ENCODE measurements around the gene SUPT3H.
"Not testable (repeated sequence)": the region's sequence is repeated elsewhere in the genome, so short reads cannot be mapped to it uniquely, and the experiment has no call there.

The SUPT3H gene

DNA sequence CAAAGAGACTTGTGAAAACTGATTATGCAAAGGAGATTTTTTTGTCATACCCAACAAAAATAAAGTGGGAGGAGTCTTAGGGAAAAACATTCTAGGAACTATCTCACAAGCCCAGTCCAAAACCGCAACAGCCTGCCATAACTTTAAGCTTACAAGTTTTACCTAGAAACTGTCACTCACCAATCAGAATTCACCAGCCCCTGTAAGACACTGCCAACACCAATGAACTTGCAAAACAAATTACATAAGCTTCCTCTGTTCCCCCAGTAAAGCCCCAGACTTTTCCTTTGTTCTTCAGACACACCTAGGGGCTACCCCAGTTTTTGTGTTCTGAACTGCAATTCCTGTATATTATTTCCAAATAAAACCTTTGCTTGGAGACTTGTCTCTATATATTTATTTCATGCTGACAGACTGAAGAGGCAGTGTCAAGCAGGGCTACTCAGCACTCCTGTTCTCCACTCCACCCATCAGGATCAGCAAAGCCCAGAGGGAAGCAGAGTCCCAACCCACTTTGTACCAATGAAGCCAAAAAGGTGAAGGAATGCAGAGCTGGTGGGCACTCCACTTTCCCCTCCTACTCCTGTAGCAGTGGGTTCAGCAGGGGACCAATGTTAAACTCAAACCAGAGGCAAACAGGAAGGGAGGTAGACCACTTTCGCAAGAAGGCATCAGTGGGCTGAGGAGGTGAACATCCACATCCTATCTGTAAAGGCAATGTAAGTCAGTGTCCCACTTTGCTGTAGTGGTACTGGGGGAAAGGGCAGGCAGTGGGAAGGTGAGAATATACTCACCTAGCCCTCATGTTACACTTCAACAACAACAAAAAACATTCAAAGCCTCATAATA is 192.1 kb downstream of the SUPT3H start:
- no peak for DNase-seq (ENCODE audit: low read depth in 2 of 3, low spot score in 2 of 3)

DNA sequence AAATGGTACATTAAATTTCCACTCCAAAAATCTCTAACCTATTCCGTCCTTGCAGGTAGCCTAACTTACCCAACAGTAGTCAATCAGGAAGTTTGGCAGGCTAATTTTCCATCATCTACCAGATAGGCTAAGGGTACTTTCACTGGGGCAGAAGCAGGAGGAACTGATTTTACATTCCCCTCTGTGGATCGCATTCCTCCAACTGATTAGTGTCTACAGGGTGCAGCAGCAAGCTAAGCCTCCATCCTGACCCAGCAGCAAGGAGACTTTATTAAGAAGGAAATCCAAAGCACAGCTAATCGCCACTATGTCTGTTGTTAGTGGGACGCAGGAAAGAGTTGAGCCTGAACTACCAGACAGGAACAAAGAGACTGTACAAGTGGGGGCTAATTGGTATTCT is 192.8 kb downstream of the SUPT3H start:
- no peak for DNase-seq (ENCODE audit: low read depth in 2 of 3, low spot score in 2 of 3)

DNA sequence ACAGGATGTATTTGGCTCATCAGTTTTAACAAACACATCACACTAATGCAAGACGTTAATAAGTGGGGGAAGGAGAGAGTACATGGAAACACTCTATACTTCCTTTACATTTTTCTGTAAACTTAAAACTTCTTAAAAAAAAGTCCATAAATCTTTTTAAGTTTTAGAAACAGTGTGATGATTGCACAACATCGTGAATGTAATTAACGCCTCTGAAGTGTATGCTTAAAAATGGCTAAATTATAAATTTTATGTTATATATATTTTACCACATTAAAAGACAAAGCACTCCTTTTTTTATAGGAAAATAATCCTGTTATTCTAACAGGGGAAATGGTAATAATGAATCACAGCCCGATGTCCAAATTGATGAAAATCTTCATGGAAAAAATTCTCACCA is 193.7 kb downstream of the SUPT3H start:
- no peak for DNase-seq (ENCODE audit: low read depth in 2 of 3, low spot score in 2 of 3)

DNA sequence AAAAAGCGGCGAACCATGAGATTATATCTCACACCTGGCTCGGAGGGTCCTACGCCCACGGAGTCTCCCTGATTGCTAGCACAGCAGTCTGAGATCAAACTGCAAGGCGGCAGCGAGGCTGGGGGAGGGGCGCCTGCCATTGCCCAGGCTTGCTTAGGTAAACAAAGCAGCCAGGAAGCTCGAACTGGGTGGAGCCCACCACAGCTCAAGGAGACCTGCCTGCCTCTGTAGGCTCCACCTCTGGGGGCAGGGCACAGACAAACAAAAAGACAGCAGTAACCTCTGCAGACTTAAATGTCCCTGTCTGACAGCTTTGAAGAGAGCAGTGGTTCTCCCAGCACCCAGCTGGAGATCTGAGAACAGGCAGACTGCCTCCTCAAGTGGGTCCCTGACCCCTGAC is 201.4 kb downstream of the SUPT3H start:
- not testable (repeated sequence) for DNase-seq (ENCODE audit: low read depth in 2 of 3, low spot score in 2 of 3)

DNA sequence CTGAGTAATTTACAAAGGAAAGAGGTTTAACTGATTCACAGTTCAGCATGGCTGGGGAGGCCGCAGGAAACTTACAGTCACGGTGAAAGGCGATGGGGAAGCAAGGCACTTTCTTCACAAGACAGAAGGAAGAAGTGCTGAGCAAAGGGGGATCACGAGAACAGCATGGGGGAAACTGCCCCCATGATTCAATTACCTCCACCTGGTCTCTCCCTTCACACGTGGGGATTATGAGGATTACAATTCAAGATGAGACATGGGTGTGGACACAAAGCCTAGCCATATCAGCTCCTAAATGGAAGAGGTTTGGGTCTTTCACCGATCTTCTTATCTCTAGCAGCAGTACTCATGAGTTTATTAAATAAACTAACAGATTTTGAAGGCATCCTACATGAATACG is 202.5 kb downstream of the SUPT3H start:
- no peak for DNase-seq (ENCODE audit: low read depth in 2 of 3, low spot score in 2 of 3)

DNA sequence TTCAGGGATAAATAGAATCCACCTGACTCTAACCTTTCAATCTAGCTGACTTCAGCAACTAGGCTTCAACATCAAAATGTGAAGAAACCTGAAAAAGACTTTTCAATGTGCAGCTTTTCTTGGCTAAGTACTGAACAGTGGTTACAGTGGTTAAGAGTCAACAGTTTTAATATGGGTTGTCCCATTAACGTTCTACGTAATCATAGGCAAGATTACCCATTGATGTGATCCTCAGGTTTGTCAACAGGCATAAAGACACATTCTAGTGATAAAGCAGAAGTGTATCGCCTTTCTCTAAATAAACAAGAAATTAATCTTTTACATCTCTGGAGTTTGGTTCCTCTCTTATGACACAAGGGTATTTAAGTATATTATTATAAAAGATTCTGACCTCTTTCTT is 203.7 kb downstream of the SUPT3H start:
- DNase-seq (ENCODE audit: low read depth in 2 of 3, low spot score in 2 of 3), result no peak

DNA sequence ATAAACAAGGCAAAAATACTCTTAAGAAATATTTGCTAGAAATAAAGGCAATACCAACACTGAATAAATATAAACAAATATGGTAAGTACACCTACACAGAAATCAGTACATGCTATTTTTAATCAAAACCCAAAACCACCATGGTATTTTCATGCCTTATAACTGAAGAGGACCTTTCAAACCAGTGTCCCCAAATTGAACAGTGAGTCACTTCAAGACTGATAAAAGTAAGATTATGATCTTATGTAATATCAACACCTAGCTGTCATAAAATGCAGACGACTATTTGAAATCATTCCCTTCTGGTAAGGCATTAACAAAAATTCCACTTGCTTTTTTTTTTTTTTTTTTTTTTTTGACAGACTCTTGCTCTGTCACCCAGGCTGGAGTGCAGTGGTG is 206.4 kb downstream of the SUPT3H start:
- DNase-seq (ENCODE audit: low read depth in 2 of 3, low spot score in 2 of 3), result no peak

DNA sequence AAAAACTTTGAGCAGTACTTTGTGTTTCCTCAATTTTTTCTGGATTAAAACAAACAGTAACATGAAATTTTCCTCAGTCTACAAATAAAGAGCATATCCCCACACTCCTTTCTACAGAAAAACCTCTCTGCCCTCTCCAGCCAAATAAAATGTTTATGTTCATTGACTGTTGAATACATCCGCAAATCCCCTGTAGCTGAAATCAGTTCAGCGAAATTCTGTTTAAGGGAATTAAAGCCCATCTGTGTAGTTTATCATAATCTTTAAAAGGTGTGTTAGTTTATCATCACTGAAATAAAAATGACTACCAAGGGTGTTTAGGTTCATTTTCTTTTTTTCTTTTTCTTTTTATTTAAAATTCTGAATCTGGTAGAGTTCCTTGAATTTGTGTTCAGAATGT is 207.4 kb downstream of the SUPT3H start:
- DNase-seq (ENCODE audit: low read depth in 2 of 3, low spot score in 2 of 3), result no peak

DNA sequence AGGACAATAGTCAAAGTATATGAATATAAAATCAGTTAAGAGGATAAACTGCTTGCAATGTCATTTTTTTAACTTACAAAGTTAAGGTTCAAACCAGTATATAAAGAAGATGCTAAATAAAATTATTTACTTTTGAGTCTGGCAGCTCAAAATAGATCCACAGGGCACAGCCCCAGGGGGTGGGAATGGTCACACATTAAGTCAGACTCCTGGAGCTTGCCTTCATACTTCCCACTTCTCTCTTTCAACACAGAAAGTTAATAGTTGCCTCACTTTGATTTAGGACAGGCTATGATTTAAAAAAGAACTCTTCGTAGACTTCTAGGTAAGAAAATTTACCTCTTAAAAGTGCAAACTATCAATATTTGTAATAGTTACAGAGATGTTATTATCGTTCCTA is 207.9 kb downstream of the SUPT3H start:
- no peak for DNase-seq (ENCODE audit: low read depth in 2 of 3, low spot score in 2 of 3)

DNA sequence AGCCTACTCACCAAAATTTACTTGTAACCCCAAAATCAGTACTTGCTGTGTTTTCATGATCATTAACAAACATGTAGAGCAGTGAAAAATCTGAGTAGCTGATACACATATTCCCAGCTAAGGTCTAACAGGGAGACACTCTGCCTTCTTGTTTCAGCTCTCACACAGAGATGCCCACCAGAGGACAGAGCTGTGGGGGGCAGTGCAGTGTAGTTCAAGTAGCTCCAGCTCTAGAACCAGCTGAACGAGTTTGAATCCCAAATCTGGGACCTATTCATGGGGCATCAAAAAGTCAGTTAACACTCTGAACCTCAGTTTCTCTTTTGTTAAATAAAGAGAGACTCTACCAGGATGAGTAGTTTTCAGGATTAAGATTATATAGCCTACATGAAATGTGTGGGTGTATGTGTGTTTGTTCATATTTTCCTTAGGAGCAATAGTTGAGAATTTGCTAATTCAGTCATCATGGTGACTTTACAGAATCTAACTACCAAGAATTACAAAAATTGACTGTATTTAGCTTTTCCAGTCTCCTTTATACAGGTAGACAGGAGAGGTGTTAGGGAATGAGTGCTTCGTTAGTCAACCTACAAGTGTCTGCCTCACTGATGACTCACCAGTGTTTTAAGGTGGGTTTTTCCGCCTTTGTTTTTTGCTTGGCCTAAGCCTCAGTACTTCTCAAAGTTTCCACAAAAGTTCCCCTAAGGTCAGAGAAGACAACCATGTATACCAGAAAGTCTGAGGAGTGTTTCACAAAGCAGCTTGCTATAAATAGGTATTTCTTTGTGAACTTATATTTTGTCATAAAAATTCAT is 213.6 kb downstream of the SUPT3H start:
- no peak for DNase-seq (ENCODE audit: low read depth in 2 of 3, low spot score in 2 of 3)

DNA sequence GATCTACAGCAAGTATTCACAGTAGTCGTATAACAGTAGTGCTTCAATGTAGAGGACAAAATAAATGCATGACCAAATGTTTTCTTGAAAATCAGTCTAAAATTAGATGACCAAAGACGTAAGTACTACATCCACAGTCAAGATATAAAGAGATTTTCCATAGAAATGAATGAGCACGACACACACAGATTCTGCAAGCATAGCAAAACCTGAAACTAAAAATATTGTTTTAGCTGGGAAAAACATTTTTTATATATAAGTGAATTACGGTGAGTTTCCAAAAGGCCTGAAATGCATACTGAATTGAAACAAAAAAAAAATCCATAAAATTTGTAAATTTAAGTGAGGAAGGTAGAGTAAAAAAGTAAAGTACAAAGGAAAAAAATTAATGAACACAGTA is 217.4 kb downstream of the SUPT3H start:
- no peak for DNase-seq (ENCODE audit: low read depth in 2 of 3, low spot score in 2 of 3)

DNA sequence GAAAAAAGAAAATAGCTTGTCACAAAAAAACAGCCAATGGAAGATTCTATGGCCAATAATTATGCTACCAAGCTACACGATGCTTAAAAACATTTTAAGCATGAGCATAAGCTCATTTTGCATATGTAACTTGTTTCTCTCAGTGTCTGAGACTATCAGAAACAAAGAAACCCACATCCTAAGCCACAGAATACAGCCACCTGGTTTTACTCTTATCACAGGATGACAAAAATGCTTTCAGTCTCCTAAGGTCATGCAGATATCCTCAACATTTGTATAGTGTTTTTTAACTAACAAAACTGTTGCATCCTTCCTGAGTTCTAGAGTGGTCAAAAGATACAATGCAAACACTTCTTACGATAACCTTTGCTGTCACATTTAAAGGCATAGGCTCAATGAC is 221.7 kb downstream of the SUPT3H start:
- no peak for DNase-seq (ENCODE audit: low read depth in 2 of 3, low spot score in 2 of 3)

DNA sequence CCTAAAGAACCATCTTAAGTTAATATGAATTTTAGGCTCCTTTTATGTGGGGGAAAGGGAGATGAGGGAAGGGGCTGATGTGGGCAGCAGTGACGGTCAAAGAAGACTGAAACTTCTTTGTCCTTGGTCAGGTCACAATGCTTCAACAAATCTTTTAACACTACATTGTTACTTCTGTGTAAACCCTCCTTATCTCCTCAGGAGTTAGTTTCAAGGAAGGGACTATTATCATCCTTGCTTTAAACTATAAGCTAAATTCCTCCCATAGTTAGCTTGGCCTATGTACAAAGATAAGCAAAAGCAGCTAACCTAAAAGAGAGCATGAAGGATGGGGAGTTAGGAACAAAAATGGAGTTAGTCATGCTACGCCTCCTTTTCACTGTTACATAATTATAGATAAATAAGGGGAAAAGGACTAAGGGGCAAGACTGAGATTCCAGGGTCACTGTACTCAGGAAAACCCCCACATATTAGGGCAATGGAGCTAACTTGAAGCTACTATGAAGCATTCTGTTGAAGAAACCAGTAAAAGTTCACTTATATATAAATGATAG is 222.3 kb downstream of the SUPT3H start:
- no peak for DNase-seq (ENCODE audit: low read depth in 2 of 3, low spot score in 2 of 3)

DNA sequence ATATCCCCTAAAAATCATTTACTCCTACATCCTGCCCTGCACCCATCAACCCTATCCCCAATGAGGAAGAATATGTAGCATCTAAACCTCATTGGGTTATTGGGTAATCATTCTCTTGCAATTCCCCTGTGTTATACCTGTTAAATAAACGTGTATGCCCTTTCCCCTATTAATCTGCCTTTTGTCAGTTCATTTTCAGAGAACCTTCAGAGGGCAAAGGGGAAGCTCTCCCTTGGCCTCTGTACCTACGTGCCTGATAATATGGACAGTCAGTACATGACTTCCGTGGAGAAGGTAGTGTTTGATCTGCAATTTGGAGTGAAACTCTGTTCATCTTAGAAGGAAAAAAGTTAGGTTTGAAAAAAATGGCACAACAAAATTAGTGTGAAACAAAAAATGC is 223.1 kb downstream of the SUPT3H start:
- DNase-seq (ENCODE audit: low read depth in 2 of 3, low spot score in 2 of 3), result no peak

DNA sequence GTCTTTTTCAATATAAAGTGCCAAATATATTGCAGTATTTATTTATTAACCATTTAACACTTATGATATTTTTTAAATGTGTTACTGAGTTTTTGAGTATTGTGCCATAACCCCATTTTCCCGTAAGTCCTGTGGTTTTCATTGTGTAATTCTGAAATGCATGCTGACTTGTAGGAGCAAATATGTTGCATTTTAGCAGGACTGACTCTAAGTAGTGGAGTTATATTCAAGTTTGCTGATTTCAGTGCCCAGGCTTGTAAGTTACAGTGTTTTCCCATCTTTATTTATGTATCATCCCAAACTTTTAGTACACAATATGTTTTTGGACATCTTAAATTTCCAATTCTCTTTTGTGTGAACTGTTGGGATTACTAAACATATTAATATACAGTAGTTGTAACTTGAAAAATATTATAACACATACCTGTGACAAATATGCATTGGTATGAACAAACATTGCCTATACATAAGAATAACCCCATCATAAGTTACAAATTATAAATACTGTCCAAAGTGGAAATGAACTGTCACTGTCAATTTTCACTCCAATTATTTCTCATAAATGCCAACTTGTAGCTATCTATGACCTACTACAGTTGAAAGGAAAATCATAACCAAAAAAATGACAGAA is 228.9 kb downstream of the SUPT3H start:
- no peak for DNase-seq (ENCODE audit: low read depth in 2 of 3, low spot score in 2 of 3)

DNA sequence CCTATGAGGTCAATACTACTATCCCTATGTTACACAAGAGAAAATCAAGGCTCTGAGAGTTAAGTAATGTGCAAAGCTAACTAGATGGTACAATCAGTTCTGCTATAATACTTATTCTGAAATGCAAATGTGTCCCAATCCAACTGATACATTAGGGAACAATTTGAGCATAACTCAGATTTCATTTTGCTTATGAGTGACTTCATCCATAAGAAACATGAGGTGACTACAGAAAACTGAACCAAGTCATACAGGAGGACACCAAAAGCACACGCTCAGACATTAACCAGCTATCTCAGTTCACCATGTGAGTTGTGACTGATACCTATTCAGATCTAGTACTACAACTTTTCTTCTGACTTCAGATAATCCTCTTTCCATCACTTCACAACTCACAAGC is 229.5 kb downstream of the SUPT3H start:
- no peak for DNase-seq (ENCODE audit: low read depth in 2 of 3, low spot score in 2 of 3)

DNA sequence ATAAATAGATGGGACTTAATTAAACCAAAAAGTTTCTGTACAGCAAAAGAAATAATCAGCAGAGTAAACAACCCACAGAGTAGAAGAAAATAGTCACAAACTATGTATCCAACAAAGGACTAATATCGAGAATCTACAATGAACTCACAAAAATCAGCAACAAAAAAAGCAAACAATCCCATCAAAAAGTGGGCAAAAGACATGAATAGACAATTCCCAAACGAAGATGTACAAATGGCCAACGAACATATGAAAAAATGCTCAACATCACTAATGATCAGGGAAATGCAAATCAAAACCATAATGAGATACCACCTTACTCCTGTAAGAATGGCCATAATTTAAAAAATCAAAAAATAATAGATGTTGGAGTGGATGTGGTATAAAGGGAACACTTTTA is 232.1 kb downstream of the SUPT3H start:
- not testable (repeated sequence) for DNase-seq (ENCODE audit: low read depth in 2 of 3, low spot score in 2 of 3)

DNA sequence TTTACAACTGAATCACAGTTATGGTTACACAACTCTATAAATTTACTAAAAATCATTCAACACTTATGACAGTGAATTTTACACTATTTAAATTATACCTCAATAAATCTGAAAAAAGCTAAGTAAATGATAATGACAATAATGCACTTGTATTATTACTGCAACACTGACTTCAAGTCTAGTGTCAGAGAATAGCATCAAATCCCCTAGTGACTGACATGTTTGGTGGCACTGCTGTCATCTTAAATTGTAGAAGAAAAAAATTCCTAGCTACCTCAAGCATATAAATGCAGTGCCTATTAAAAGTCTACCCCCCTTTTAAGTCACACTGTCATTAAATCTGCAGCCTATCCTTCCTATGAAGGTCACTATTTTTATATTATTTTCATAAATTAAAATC is 239.0 kb downstream of the SUPT3H start:
- no peak for DNase-seq (ENCODE audit: low read depth in 2 of 3, low spot score in 2 of 3)

DNA sequence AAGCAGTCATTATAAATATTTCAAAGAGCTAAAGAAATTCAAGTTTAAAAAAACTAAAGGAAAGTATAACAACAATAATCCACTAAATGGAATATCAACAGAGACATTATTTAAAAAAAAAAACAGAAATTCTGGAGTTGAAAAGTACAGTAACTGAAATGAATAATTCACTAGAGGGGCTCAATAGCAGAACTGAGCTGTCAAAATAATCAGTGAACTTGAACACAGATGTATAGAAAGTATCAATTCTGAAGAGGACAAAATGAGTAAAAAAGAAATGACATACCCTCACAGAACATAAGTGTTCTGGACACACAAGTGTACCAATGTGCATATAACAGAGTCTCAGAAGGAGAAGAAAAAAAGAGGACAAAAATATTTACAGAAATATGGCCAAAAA is 241.2 kb downstream of the SUPT3H start:
- no peak for DNase-seq (ENCODE audit: low read depth in 2 of 3, low spot score in 2 of 3)

DNA sequence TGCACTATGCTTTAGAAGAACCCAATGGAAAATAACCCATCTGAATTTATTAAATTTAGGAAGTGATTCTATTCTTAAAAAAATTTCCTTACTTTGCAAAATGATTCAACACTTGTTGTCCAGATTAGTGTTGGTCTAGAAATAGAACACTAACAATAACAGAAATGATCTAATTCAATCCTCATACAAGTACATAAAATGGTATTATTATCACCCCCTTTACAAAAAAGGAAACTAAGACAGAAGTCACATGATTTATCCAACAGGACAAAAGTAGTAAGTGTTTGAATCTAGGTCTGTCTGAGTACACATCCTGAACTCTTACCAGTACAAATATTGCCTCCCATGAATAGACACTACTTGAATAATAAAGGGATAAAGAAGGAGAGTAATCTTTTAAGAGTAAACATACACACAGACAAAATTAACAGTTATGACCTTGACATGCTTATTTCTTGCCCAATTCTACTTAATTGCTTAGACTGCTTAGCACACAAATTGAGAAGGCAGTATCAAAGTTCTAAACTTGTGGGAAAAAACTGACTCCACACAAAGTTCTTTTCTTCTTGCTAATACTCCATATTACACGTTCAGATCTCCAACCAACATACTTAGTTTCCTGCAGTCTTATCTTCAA is 245.0 kb downstream of the SUPT3H start:
- DNase-seq (ENCODE audit: low read depth in 2 of 3, low spot score in 2 of 3), result no peak

DNA sequence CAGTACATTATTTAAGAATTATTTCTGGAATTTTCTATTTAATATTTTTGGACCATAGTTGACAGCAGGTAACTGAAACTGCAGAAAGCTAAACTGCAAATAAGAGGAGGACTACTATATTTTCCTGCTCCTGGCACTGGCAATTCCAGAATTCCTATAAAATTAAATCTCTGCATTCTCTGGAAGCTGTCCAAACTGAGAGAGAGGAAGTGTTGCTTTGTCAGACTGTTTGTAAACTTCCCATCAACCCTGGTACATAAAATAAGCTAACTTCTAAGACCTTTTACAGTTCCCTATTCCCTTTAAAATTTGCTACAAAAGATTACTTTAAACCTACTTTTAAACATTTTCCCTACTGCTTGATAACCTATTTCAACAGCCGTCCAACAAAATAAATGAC is 245.7 kb downstream of the SUPT3H start:
- DNase-seq (ENCODE audit: low read depth in 2 of 3, low spot score in 2 of 3), result no peak

Measured in activated CD8-positive, alpha-beta memory T cell treated with anti-CD3 and anti-CD28 coated beads for 48 hours (primary cell).